Neutrophil (primary cell): Measurements from ENCODE around the gene AGR2.
"Not testable (repeated sequence)": the region's sequence is repeated elsewhere in the genome, so short reads cannot be mapped to it uniquely, and the experiment has no call there.

Experiments
- H3K27ac ChIP-seq: fragments of 200-600 bp; sonication (generic); 2 replicates; pipeline ENCODE4 v1.5.1; 2016; ENCODE audit warnings: mild to moderate bottlenecking, moderate library complexity
- H3K27me3 ChIP-seq: fragments of 200-600 bp; sonication (generic); 2 replicates; pipeline ENCODE4 v1.6.0; 2016; ENCODE audit warnings: mild to moderate bottlenecking
- H3K36me3 ChIP-seq: fragments of 200-600 bp; sonication (generic); 2 replicates; pipeline ENCODE4 v1.5.1; 2017
- H3K4me1 ChIP-seq, 2 experiments: fragments of 200-600 bp in 1 of 2; sonication (generic) in 1 of 2; 1 replicate in 1 of 2; 2 replicates in 1 of 2; pipeline versions ENCODE4 v1.5.1 to v1.6.1; 2013 to 2016; ENCODE audit warnings: low read depth in 1 of 2, low read length in 1 of 2, mild to moderate bottlenecking in 1 of 2, moderate library complexity in 1 of 2; ENCODE audit not compliant: control insufficient read depth in 1 of 2, insufficient read depth in 1 of 2
- H3K4me3 ChIP-seq, 2 experiments: fragments of 200-600 bp in 1 of 2; sonication (generic) in 1 of 2; 1 replicate in 1 of 2; 2 replicates in 1 of 2; pipeline ENCODE4 v1.5.1; 2013 to 2016; ENCODE audit warnings: low read depth in 1 of 2, low read length in 1 of 2, mild to moderate bottlenecking in 1 of 2, moderate library complexity in 1 of 2
- H3K9me3 ChIP-seq: fragments of 200-600 bp; sonication (generic); 2 replicates; pipeline ENCODE4 v1.5.1; 2016
- CTCF ChIP-seq: fragments of 200-600 bp; sonication (generic); IDR thresholded peaks from 2 replicates; pipeline ENCODE4 v1.5.1; 2016; ENCODE audit warnings: antibody characterized with exemption

Gene AGR2

GRCh38 chr7:16774986-16775385 is 29.8 kb downstream of the AGR2 start:
- no peaks in the 10 kb centered on the region for H3K36me3 ChIP-seq
- no peak overlapping the region for H3K4me3 ChIP-seq
- H3K27me3 ChIP-seq = no peaks in the 10 kb centered on the region
- no peak for TF ChIP-seq CTCF
- H3K27ac ChIP-seq = no peak overlapping the region
- no peaks in the 10 kb centered on the region for H3K4me1 ChIP-seq
- no peaks in the 10 kb centered on the region for H3K9me3 ChIP-seq

GRCh38 chr7:16774294-16774693 is 30.5 kb downstream of the AGR2 start:
- Histone ChIP-seq H3K4me1 (no peaks in the 10 kb centered on the region), H3K27ac (no peak overlapping the region), H3K36me3 (no peaks in the 10 kb centered on the region), H3K9me3 (no peaks in the 10 kb centered on the region), H3K27me3 (no peaks in the 10 kb centered on the region), H3K4me3 (no peak overlapping the region)
- TF ChIP-seq CTCF = no peak

- no peaks in the 10 kb centered on the region for H3K4me1 ChIP-seq
- TF ChIP-seq CTCF = no peak
- no peak overlapping the region for H3K27ac ChIP-seq
Measured at GRCh38 chr7:16773884-16774283, 30.9 kb downstream of the AGR2 start.

GRCh38 chr7:16773326-16773725 is 31.5 kb downstream of the AGR2 start:
- no peaks in the 10 kb centered on the region for H3K27me3 ChIP-seq
- TF ChIP-seq CTCF = no peak

More at GRCh38 chr7:16773884-16774283, 30.9 kb downstream of the AGR2 start:
- no peaks in the 10 kb centered on the region for H3K27me3 ChIP-seq
- H3K9me3 ChIP-seq = no peaks in the 10 kb centered on the region
- no peaks in the 10 kb centered on the region for H3K36me3 ChIP-seq
- no peak overlapping the region for H3K4me3 ChIP-seq

GRCh38 chr7:16770657-16771329 is 34.0 kb downstream of the AGR2 start:
- H3K27me3 ChIP-seq = no peaks in the 10 kb centered on the region
- H3K4me3 ChIP-seq = no peak overlapping the region
- H3K36me3 ChIP-seq = no peaks in the 10 kb centered on the region
- no peak for TF ChIP-seq CTCF
- H3K9me3 ChIP-seq = no peaks in the 10 kb centered on the region
- H3K4me1 ChIP-seq = no peaks in the 10 kb centered on the region
- no peak overlapping the region for H3K27ac ChIP-seq

More at GRCh38 chr7:16773326-16773725, 31.5 kb downstream of the AGR2 start:
- Histone ChIP-seq H3K36me3 (no peaks in the 10 kb centered on the region), H3K9me3 (no peaks in the 10 kb centered on the region), H3K4me3 (no peak overlapping the region), H3K27ac (no peak overlapping the region), H3K4me1 (no peaks in the 10 kb centered on the region)

- H3K27ac ChIP-seq, H3K4me3 ChIP-seq, H3K36me3 ChIP-seq, H3K27me3 ChIP-seq, H3K4me1 ChIP-seq, H3K9me3 ChIP-seq: not testable (repeated sequence)
Measured at GRCh38 chr7:16769994-16770393, 34.8 kb downstream of the AGR2 start.
